CD4-positive, alpha-beta T cell (primary cell): ENCODE data around the gene DPH5. TPM values are rescaled to one million over a fixed set of nuclear protein-coding genes. Genes with fewer than 3 reads are reported as not detected.
A peak's percentile ranks its signal among the peaks of the same experiment; 100 is the strongest.

ENCODE experiments used
- ATAC-seq: fragments of 200-7000 bp; cut with Tn5 transposase; one replicate; pipeline ENCODE4 v1.10.0; 2022; ENCODE audit warnings: mild to moderate bottlenecking; ENCODE audit not compliant: poor library complexity
- CTCF ChIA-PET: fragments of 350-600 bp; sonication (Branson Sonifier 250); formaldehyde crosslinking; loops from one replicate; lab custom pipeline; 2021; ENCODE audit warnings: antibody characterized with exemption, inconsistent platforms; lab: Charles Lee
- POLR2A ChIA-PET: fragments of 350-600 bp; sonication (Branson Sonifier 250); formaldehyde crosslinking; loops from one replicate; lab custom pipeline; 2021; ENCODE audit warnings: antibody characterized with exemption, inconsistent platforms; lab: Charles Lee
- DNase-seq, 14 experiments: peaks; one replicate each; pipeline ENCODE4 v3.0.0-alpha.2; 2013 to 2020; ENCODE audit warnings: mixed read lengths in 2 of 14
- H3K27ac ChIP-seq, 2 donors: one replicate each; pipeline versions ENCODE4 v1.5.1 to v1.7.0; 2013; ENCODE audit warnings: low read length in 2 of 2, low read depth in 1 of 2, mild to moderate bottlenecking in 1 of 2
- H3K27me3 ChIP-seq, 2 experiments: 1 replicate in 1 of 2; 2 replicates in 1 of 2; pipeline versions ENCODE4 v1.6.1 to v1.7.0; 2013; ENCODE audit warnings: low read length in 2 of 2, control low read depth in 1 of 2, mild to moderate bottlenecking in 1 of 2, moderate library complexity in 1 of 2; ENCODE audit not compliant: insufficient read depth in 2 of 2, control insufficient read depth in 1 of 2
- H3K36me3 ChIP-seq: one replicate; pipeline ENCODE4 v1.6.1; 2013; ENCODE audit warnings: low read length, control low read depth; ENCODE audit not compliant: insufficient read depth
- H3K4me1 ChIP-seq: one replicate; pipeline ENCODE4 v1.6.1; 2013; ENCODE audit warnings: low read length, control low read depth; ENCODE audit not compliant: insufficient read depth
- H3K4me3 ChIP-seq: one replicate; pipeline ENCODE4 v1.5.1; 2013; ENCODE audit warnings: mild to moderate bottlenecking, low read length, moderate library complexity
- H3K9me3 ChIP-seq, 2 experiments: 1 replicate in 1 of 2; 2 replicates in 1 of 2; pipeline versions ENCODE4 v1.6.1 to v1.7.0; 2013; ENCODE audit warnings: low read length in 2 of 2, mild to moderate bottlenecking in 2 of 2, control low read depth in 1 of 2, moderate library complexity in 1 of 2; ENCODE audit not compliant: control insufficient read depth in 1 of 2, insufficient read depth in 1 of 2
- H3K27ac Mint-ChIP-seq: one replicate; pipeline ENCODE4 v1.8.0; 2020; ENCODE audit warnings: mixed read lengths
- H3K27me3 Mint-ChIP-seq: one replicate; pipeline ENCODE4 v1.8.0; 2021; ENCODE audit warnings: mixed read lengths
- H3K36me3 Mint-ChIP-seq: one replicate; pipeline ENCODE4 v1.8.0; 2021; ENCODE audit warnings: low read depth, mixed read lengths
- H3K4me1 Mint-ChIP-seq: one replicate; pipeline ENCODE4 v1.8.0; 2021; ENCODE audit warnings: low read depth, mixed read lengths
- H3K4me3 Mint-ChIP-seq: one replicate; pipeline ENCODE4 v1.8.0; 2020; ENCODE audit warnings: mild to moderate bottlenecking, mixed read lengths
- H3K9me3 Mint-ChIP-seq: one replicate; pipeline ENCODE4 v1.8.0; 2020; ENCODE audit warnings: mixed read lengths
- intact Hi-C, 2 experiments: fragments of 100-400 bp; cut with DNase I in 1 of 2; cut with micrococcal nuclease in 1 of 2; formaldehyde crosslinking; loops; one replicate each; pipeline versions ENCODE4 v1.15.1 to v1.9.0; 2023 to 2025; cut with DNase I, micrococcal nuclease
- total RNA-seq, 174 experiments: library from RNA in 2 of 174; stranded (reverse) in 2 of 174; gene quantifications; one replicate each; pipeline ENCODE4 v1.2.3 and lab custom pipeline; 2021 to 2026
- TF ChIP-seq, protein P1 (sequence below): fragments of 200-600 bp; IDR thresholded peaks from one replicate; pipeline ENCODE4 v1.8.0; 2022; ENCODE audit warnings: antibody characterized with exemption, mild to moderate bottlenecking

The DPH5 gene
- total RNA-seq, 2 experiments from 2014 or later: 31.3 to 35.4 TPM

DNA sequence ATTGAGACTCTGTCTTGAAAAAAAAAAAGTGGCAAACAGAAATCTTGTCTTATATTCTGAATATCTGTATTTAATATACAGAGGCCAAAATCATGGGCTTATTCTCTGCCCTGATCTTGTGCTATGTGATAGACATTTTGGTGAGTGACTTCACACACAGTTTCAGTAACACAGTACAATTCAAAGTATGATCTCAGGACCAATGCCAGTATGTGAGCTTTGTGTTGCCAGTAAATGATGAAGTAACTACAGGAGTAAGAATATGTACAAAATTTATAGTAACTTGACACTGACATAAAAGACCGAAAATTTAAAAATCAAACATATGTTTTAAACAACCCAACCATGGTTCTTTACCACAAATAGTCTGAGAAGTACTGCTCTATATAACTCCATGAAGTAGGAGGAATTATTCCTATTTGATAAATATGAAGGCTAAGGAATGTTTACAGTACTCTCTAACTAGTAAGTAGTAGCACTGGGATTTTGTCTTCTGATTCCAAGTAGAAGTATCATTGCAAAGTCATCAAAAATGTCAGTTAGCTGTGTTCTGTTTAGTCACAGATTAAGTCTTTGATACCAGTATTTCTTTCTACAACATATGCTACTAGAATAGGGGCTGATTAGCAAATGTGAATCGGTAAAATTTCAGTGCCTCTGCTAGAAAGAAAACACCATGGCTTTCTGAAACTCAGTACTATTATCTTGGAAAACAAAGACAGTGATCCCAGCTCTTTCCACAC, 25.3 kb downstream of the DPH5 start:
- POLR2A ChIA-PET: interaction anchor here (1.0 kb wide), 1 partner anchor 73 kb away, joined by 3 read pairs; no protein-coding TSS in a partner anchor
- intact Hi-C loops: no loop called here

DNA sequence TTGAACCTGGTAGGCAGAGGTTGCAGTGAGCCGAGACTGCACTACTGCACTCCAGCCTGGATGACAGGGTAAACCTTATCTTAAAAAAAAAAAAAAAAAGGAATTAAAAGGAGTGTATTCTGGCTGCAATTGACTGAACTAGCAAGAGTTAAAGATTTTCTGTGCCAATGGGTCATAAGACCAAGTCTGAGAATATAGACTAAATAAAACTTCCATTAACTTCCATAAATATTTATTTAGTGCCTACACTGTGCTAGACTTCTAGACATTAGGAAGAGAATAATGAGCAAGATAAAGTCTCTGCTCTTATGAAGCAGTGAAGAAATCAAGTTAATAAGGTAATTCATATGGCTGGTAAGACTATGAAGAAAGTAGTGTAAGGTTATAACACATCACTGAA, 27.2 kb downstream of the DPH5 start:
- Histone ChIP-seq H3K36me3 (peaks cover 10% of the 10 kb centered on the region), H3K9me3 (no peaks in the 10 kb centered on the region), H3K27ac (no peak overlapping the region), H3K4me3 (no peak overlapping the region), H3K4me1 (peaks cover 10% of the 10 kb centered on the region), H3K27me3 (no peaks in the 10 kb centered on the region)
- CTCF ChIA-PET: no interaction called here
- DNase-seq: no peak
- no peak overlapping the region for H3K4me3 Mint-ChIP-seq
- ATAC-seq: no peak
- H3K9me3 Mint-ChIP-seq: no peaks in the 10 kb centered on the region
- POLR2A ChIA-PET: no interaction called here
- H3K4me1 Mint-ChIP-seq: peaks cover 66% of the 10 kb centered on the region
- TF ChIP-seq, protein P1, sequence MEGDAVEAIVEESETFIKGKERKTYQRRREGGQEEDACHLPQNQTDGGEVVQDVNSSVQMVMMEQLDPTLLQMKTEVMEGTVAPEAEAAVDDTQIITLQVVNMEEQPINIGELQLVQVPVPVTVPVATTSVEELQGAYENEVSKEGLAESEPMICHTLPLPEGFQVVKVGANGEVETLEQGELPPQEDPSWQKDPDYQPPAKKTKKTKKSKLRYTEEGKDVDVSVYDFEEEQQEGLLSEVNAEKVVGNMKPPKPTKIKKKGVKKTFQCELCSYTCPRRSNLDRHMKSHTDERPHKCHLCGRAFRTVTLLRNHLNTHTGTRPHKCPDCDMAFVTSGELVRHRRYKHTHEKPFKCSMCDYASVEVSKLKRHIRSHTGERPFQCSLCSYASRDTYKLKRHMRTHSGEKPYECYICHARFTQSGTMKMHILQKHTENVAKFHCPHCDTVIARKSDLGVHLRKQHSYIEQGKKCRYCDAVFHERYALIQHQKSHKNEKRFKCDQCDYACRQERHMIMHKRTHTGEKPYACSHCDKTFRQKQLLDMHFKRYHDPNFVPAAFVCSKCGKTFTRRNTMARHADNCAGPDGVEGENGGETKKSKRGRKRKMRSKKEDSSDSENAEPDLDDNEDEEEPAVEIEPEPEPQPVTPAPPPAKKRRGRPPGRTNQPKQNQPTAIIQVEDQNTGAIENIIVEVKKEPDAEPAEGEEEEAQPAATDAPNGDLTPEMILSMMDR: no peak
- no peak overlapping the region for H3K27ac Mint-ChIP-seq
- intact Hi-C loops: loop anchor here in 1 of 2 experiments (5.0 kb wide), 1 partner anchor 71 kb away; no protein-coding TSS in a partner anchor
- peaks cover 65% of the 10 kb centered on the region for H3K36me3 Mint-ChIP-seq
- H3K27me3 Mint-ChIP-seq: no peaks in the 10 kb centered on the region

More for the DNA sequence above, 25.3 kb downstream of the DPH5 start:
- Histone ChIP-seq H3K36me3 (peaks cover 10% of the 10 kb centered on the region), H3K27me3 (no peaks in the 10 kb centered on the region), H3K9me3 (no peaks in the 10 kb centered on the region), H3K4me3 (no peak overlapping the region), H3K4me1 (peaks cover 14% of the 10 kb centered on the region), H3K27ac (no peak overlapping the region)
- Mint-ChIP-seq H3K27ac (no peak overlapping the region), H3K9me3 (no peaks in the 10 kb centered on the region), H3K4me1 (peaks cover 76% of the 10 kb centered on the region), H3K27me3 (no peaks in the 10 kb centered on the region), H3K4me3 (no peak overlapping the region), H3K36me3 (peaks cover 57% of the 10 kb centered on the region)
- CTCF ChIA-PET: interaction anchor here (1.4 kb wide), 1 partner anchor 30 kb away, joined by 6 read pairs; no protein-coding TSS in a partner anchor
- DNase-seq: no peak
- TF ChIP-seq, protein P1: no peak
- no peak for ATAC-seq

DNA sequence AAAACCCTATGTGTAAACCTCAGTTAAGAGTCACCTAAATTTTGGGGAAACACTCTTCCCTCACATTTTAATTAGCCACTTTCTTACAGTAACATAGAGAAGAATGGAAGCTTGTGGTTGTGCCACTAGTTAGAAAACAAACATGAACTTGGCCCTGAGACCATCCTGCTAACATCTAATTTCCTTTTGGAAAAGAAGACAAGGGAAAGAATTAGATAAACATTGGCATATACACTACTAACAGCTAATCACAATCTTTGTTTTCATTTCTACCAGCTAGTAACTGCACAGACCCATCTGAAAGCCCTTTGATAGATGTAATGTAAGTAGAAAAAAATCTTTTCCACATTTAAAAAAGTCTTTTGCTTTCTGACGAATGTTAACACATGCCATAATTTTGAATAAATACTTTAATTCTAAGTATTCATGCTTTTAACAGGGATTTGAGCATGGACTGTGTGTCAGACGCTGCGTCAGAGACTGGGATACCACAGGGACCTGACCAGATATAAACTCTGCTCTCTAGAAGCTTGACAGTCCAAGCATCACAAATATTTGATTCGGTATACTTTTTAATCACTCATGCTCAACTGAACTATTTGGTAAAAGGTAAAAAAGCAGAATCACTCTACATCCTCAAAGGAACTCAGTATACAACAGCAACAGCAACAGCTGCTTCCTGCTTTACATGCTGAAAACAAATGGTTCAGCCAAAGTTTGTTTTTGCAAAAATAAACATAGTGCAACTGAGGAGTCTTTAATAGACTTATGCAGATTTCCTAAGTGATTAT, 30.2 kb downstream of the DPH5 start:
- H3K27ac Mint-ChIP-seq: peak overlapping the region; percentile 75
- POLR2A ChIA-PET: interaction anchor here (1.0 to 1.7 kb wide), 9 partner anchors 8 to 246 kb away, joined by 3 to 7 read pairs (median 3); no protein-coding TSS in a partner anchor

More for the DNA sequence above, 30.2 kb downstream of the DPH5 start:
- no peaks in the 10 kb centered on the region for H3K4me1 ChIP-seq
- no peaks in the 10 kb centered on the region for H3K9me3 Mint-ChIP-seq
- H3K27ac ChIP-seq: no peak overlapping the region
- H3K4me3 Mint-ChIP-seq: peak overlapping the region; percentile 3
- no peak overlapping the region for H3K4me3 ChIP-seq
- peak in 1 of 14 experiments; percentile 22 for DNase-seq
- H3K4me1 Mint-ChIP-seq: peaks cover 46% of the 10 kb centered on the region
- peak; percentile 43 for ATAC-seq
- H3K9me3 ChIP-seq: peaks cover 0 to 5% of the 10 kb centered on the region in 2 experiments
- no peaks in the 10 kb centered on the region for H3K27me3 Mint-ChIP-seq
- intact Hi-C loops: loop anchor here in 1 of 2 experiments (5.0 kb wide), 1 partner anchor 68 kb away; no protein-coding TSS in a partner anchor
- CTCF ChIA-PET: interaction anchor here (1.0 kb wide), 1 partner anchor 10 kb away, joined by 3 read pairs; no protein-coding TSS in a partner anchor
- H3K27me3 ChIP-seq: no peaks in the 10 kb centered on the region
- TF ChIP-seq, protein P1: no peak
- H3K36me3 ChIP-seq: peaks cover 9% of the 10 kb centered on the region
- H3K36me3 Mint-ChIP-seq: peaks cover 75% of the 10 kb centered on the region
